ENCODE results near the gene RBM14.

DNA sequence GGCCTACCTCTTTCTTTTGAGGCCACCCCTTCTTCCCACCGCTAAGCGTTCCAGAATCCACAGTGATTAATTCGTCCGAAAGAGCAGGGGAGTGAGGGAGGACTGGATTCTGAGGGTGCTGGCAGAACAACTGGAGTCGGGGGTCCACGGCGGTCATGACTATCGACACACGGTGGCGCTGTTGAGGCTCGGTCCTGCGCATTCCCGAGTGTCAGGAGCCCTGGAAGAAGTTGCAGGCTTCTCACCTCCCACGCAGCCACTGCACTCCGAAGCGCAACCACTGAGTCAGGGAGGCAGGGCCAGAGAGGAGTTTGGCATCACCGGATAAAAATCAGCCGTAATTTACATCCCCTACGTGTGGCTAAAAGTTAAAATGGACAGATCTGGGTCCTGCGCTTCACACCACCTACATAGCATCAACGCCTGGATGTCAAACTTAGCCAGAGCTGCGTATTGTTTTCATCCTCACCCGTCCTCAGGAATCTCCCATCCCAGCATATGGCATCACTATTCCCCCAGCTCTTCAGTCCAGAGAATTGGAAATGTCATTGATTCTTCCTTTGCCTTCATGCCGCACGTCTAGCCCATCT is 37.3 kb upstream of the RBM14 start:
- TF ChIP-seq POLR2A (IDR thresholded peaks at IDR 0.05) (no peak), CTCF (IDR thresholded peaks at IDR 0.05) (peak; percentile 62 to 87 (median 80))
